ENCODE measurements around the gene RPS6KA2.

Gene RPS6KA2

DNA sequence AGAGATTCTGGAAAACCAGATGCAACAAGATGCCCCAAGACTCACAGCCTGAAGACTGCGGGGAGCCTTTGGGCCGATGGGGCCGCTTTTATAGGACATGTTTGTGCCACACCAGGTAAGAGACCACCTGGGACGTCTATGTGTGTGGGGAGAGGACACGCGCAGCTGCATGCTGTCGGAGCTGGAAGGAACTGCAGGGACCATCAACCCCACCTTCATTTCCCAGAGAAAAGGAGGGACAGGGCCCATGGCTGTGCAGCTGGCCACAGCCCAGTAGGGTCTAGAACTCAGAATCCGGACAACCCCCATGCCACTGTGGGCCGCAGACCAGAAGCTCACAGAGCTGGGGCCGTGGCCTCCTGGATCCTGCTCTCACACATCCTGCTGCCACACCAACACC, 144.0 kb downstream of the RPS6KA2 start:
- Histone ChIP-seq H3K27me3 (replicated peaks) (no peaks in the 10 kb centered on the region), H3K36me3 (replicated peaks) (no peaks in the 10 kb centered on the region), H3K4me3 (ENCODE audit: low read depth, low read length) (no peak overlapping the region), H3K27ac (no peak overlapping the region)
- no peak for DNase-seq
- TF ChIP-seq CTCF (IDR thresholded peaks at IDR 0.05; ENCODE audit: low read depth, low read length, missing control alignments): no peak
- in situ Hi-C loops (cut with HindIII; ENCODE audit: low pct_ligation_motif_present, low sequenced_read_pairs): no loop called here

GRCh38 chr6:166478782-166479592, 148.1 kb downstream of the RPS6KA2 start:
- no peak overlapping the region for H3K4me3 ChIP-seq (ENCODE audit: low read depth, low read length)
- in situ Hi-C loops (cut with HindIII; ENCODE audit: low pct_ligation_motif_present, low sequenced_read_pairs): no loop called here
- no peak for DNase-seq
- no peak overlapping the region for H3K27ac ChIP-seq
- no peak for TF ChIP-seq CTCF (IDR thresholded peaks at IDR 0.05; ENCODE audit: low read depth, low read length, missing control alignments)
- no peaks in the 10 kb centered on the region for H3K36me3 ChIP-seq (replicated peaks)
- H3K27me3 ChIP-seq (replicated peaks): no peaks in the 10 kb centered on the region

GRCh38 chr6:166477647-166478365, 149.2 kb downstream of the RPS6KA2 start:
- in situ Hi-C loops (cut with HindIII; ENCODE audit: low pct_ligation_motif_present, low sequenced_read_pairs): no loop called here
- H3K36me3 ChIP-seq (replicated peaks): no peaks in the 10 kb centered on the region

GRCh38 chr6:166476634-166477215, 150.3 kb downstream of the RPS6KA2 start:
- DNase-seq: no peak
- Histone ChIP-seq H3K4me3 (ENCODE audit: low read depth, low read length) (no peak overlapping the region), H3K27ac (no peak overlapping the region), H3K36me3 (replicated peaks) (no peaks in the 10 kb centered on the region), H3K27me3 (replicated peaks) (no peaks in the 10 kb centered on the region)
- no peak for TF ChIP-seq CTCF (IDR thresholded peaks at IDR 0.05; ENCODE audit: low read depth, low read length, missing control alignments)
- in situ Hi-C loops (cut with HindIII; ENCODE audit: low pct_ligation_motif_present, low sequenced_read_pairs): no loop called here

More at GRCh38 chr6:166477647-166478365, 149.2 kb downstream of the RPS6KA2 start:
- Histone ChIP-seq H3K4me3 (ENCODE audit: low read depth, low read length) (no peak overlapping the region), H3K27ac (no peak overlapping the region), H3K27me3 (replicated peaks) (no peaks in the 10 kb centered on the region)
- no peak for DNase-seq
- TF ChIP-seq CTCF (IDR thresholded peaks at IDR 0.05; ENCODE audit: low read depth, low read length, missing control alignments): no peak

DNA sequence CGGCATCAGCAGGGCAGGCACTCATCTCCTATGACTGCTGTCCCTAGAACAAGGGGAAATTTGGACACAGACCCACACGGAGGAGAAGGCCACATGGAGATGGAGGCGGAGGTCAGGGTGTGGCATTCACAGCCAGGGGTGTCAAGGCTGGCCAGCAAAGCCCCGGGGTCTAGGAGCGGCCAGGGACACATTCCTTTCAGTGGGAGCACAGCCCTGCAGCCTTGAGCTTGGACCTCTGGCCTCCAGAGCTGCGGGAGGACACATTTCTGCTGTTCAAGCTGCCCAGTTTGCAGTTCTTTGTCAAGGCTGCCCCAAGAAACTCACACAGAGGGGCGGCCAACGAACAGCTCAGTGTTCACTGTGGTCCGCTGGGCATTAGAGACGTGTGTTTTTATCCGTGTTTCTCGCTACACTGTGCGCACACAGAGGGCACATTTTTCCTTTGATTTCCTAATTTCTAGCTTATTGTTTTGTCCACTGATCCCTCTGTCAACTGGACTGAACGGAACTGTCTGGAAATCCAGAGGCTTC, 150.9 kb downstream of the RPS6KA2 start:
- no peak overlapping the region for H3K27ac ChIP-seq
- in situ Hi-C loops (cut with HindIII; ENCODE audit: low pct_ligation_motif_present, low sequenced_read_pairs): no loop called here
- no peak for DNase-seq
- no peak overlapping the region for H3K4me3 ChIP-seq (ENCODE audit: low read depth, low read length)
- no peak for TF ChIP-seq CTCF (IDR thresholded peaks at IDR 0.05; ENCODE audit: low read depth, low read length, missing control alignments)
- H3K36me3 ChIP-seq (replicated peaks): no peaks in the 10 kb centered on the region
- H3K27me3 ChIP-seq (replicated peaks): no peaks in the 10 kb centered on the region

All from brain microvascular endothelial cell (primary cell).